ENCODE data around the gene AGBL1. TPM values are rescaled to one million over a fixed set of nuclear protein-coding genes. Genes with fewer than 3 reads are reported as not detected.

The AGBL1 gene
- total RNA-seq, 1 experiment from 2014 or later, result not detected

GRCh38 chr15:86879250-86880229 is 799.9 kb downstream of the AGBL1 start:
- H3K4me3 ChIP-seq, result no peak overlapping the region
- H3K4me2 ChIP-seq, result no peak overlapping the region
- no peak overlapping the region for H3K27ac ChIP-seq
- no peaks in the 10 kb centered on the region for H3K27me3 ChIP-seq (ENCODE audit: insufficient read depth, low read depth)
- no peaks in the 10 kb centered on the region for H3K4me1 ChIP-seq (replicated peaks; ENCODE audit: insufficient read depth)
- H4K20me1 ChIP-seq (ENCODE audit: insufficient read depth), result no peaks in the 10 kb centered on the region
- no peak for DNase-seq
- H3K79me2 ChIP-seq (ENCODE audit: low read depth), result no peaks in the 10 kb centered on the region
- ChIA-PET CTCF (no interaction called here), POLR2A (ENCODE audit: unreplicated experiment) (no interaction called here)
- no peaks in the 10 kb centered on the region for H3K36me3 ChIP-seq (ENCODE audit: low read depth)
- H3K9me2 ChIP-seq (ENCODE audit: insufficient read depth), result no peaks in the 10 kb centered on the region
- H3K9me3 ChIP-seq (ENCODE audit: insufficient read depth, low read depth), result no peaks in the 10 kb centered on the region
- intact Hi-C loops (cut with micrococcal nuclease; ENCODE audit: unreplicated experiment), result no loop called here
- BruUV-seq (replicated peaks), result no TSS peak
- no peaks in the 10 kb centered on the region for H3F3A ChIP-seq (ENCODE audit: insufficient read depth, low read depth)
- no peak overlapping the region for H2AFZ ChIP-seq
- TF ChIP-seq EZH2 (IDR thresholded peaks at IDR 0.05; ENCODE audit: low read depth) (no peak), CTCF (conservative IDR thresholded peaks at IDR 0.05) (no peak)

- POLR2A ChIA-PET (ENCODE audit: unreplicated experiment), result no interaction called here
- TF ChIP-seq EZH2 (IDR thresholded peaks at IDR 0.05; ENCODE audit: low read depth) (no peak), CTCF (conservative IDR thresholded peaks at IDR 0.05) (no peak)
Observed at GRCh38 chr15:86885616-86886015, 805.9 kb downstream of the AGBL1 start.

GRCh38 chr15:86892774-86893449 is 813.2 kb downstream of the AGBL1 start:
- CTCF ChIA-PET, result no interaction called here
- no peak for DNase-seq

More at GRCh38 chr15:86885616-86886015, 805.9 kb downstream of the AGBL1 start:
- Histone ChIP-seq H3K4me3 (no peak overlapping the region), H3K4me1 (replicated peaks; ENCODE audit: insufficient read depth) (no peaks in the 10 kb centered on the region), H3K9me3 (ENCODE audit: insufficient read depth, low read depth) (no peaks in the 10 kb centered on the region), H3F3A (ENCODE audit: insufficient read depth, low read depth) (no peaks in the 10 kb centered on the region), H3K36me3 (ENCODE audit: low read depth) (no peaks in the 10 kb centered on the region), H3K79me2 (ENCODE audit: low read depth) (no peaks in the 10 kb centered on the region), H3K4me2 (no peak overlapping the region), H3K9me2 (ENCODE audit: insufficient read depth) (no peaks in the 10 kb centered on the region), H2AFZ (no peak overlapping the region), H4K20me1 (ENCODE audit: insufficient read depth) (no peaks in the 10 kb centered on the region), H3K27me3 (ENCODE audit: insufficient read depth, low read depth) (no peaks in the 10 kb centered on the region), H3K27ac (no peak overlapping the region)
- intact Hi-C loops (cut with micrococcal nuclease; ENCODE audit: unreplicated experiment), result no loop called here
- DNase-seq, result no peak
- CTCF ChIA-PET, result no interaction called here
- no TSS peak for BruUV-seq (replicated peaks)

More at GRCh38 chr15:86892774-86893449, 813.2 kb downstream of the AGBL1 start:
- H3F3A ChIP-seq (ENCODE audit: insufficient read depth, low read depth), result no peaks in the 10 kb centered on the region
- H3K4me2 ChIP-seq, result no peak overlapping the region
- no TSS peak for BruUV-seq (replicated peaks)
- POLR2A ChIA-PET (ENCODE audit: unreplicated experiment), result no interaction called here
- TF ChIP-seq EZH2 (IDR thresholded peaks at IDR 0.05; ENCODE audit: low read depth) (no peak), CTCF (conservative IDR thresholded peaks at IDR 0.05) (no peak)
- H3K27ac ChIP-seq, result no peak overlapping the region
- no peaks in the 10 kb centered on the region for H3K9me2 ChIP-seq (ENCODE audit: insufficient read depth)
- H3K36me3 ChIP-seq (ENCODE audit: low read depth), result no peaks in the 10 kb centered on the region
- intact Hi-C loops (cut with micrococcal nuclease; ENCODE audit: unreplicated experiment), result no loop called here
- H2AFZ ChIP-seq, result no peak overlapping the region
- H3K27me3 ChIP-seq (ENCODE audit: insufficient read depth, low read depth), result no peaks in the 10 kb centered on the region
- H3K79me2 ChIP-seq (ENCODE audit: low read depth), result no peaks in the 10 kb centered on the region
- no peaks in the 10 kb centered on the region for H3K4me1 ChIP-seq (replicated peaks; ENCODE audit: insufficient read depth)
- H3K4me3 ChIP-seq, result no peak overlapping the region
- no peaks in the 10 kb centered on the region for H3K9me3 ChIP-seq (ENCODE audit: insufficient read depth, low read depth)
- no peaks in the 10 kb centered on the region for H4K20me1 ChIP-seq (ENCODE audit: insufficient read depth)

All from PC-9 (cell line).